ENCODE results near the gene FAM20B.

GRCh38 chr1:179077396-179077795, 51.7 kb downstream of the FAM20B start:
- no peak for TF ChIP-seq RXRB (CRISPR knock-in tag; IDR thresholded peaks at IDR 0.05; ENCODE audit: borderline replicate concordance)
- no peak for TF ChIP-seq NFE2L2 (IDR thresholded peaks at IDR 0.05; ENCODE audit: low read length)
